OCI-LY7 (cell line): Measurements from ENCODE around the gene ACAD8. TPM values are rescaled to one million over a fixed set of nuclear protein-coding genes. Genes with fewer than 3 reads are reported as not detected.

ENCODE experiments used
- BruUV-seq: library from RNA; stranded (reverse); fragments of 400-500 nt; replicated peaks from 2 replicates; lab custom pipeline; 2021; lab: Mats Ljungman, UMichigan
- CTCF ChIA-PET: fragments of 300-600 bp; sonication (Branson Sonifier 250); formaldehyde crosslinking; loops from one replicate; lab custom pipeline; 2022; ENCODE audit warnings: antibody characterized with exemption; ENCODE audit not compliant: unreplicated experiment; lab: Charles Lee
- POLR2A ChIA-PET: fragments of 300-600 bp; sonication (Branson Sonifier 250); formaldehyde crosslinking; loops from one replicate; lab custom pipeline; 2022; ENCODE audit warnings: antibody characterized with exemption; lab: Charles Lee
- DNase-seq: peaks from one replicate; pipeline ENCODE4 v3.0.0-alpha.2; 2015; ENCODE audit warnings: low spot score
- H2AFZ ChIP-seq: fragments of 200-600 bp; sonication (generic), shearing (Covaris generic); 2 replicates; pipeline ENCODE4 v1.6.1; 2014; ENCODE audit warnings: mild to moderate bottlenecking, antibody characterized with exemption, low read length, moderate library complexity
- H3K27ac ChIP-seq: fragments of 200-600 bp; sonication (generic); 2 replicates; pipeline ENCODE4 v1.5.1; 2014; ENCODE audit warnings: mixed run types, low read depth, mild to moderate bottlenecking, moderate library complexity, low read length, inconsistent platforms; ENCODE audit not compliant: poor library complexity, severe bottlenecking
- H3K36me3 ChIP-seq: fragments of 200-600 bp; sonication (generic); 2 replicates; pipeline ENCODE4 v1.6.1; 2014; ENCODE audit warnings: mild to moderate bottlenecking, antibody characterized with exemption, low read length, moderate library complexity, mixed read lengths; ENCODE audit not compliant: insufficient read depth
- H3K4me1 ChIP-seq: fragments of 200-600 bp; sonication (generic); 2 replicates; pipeline ENCODE4 v1.5.1; 2014; ENCODE audit warnings: mild to moderate bottlenecking, low read length; ENCODE audit not compliant: insufficient read depth, poor library complexity, severe bottlenecking
- H3K4me2 ChIP-seq: fragments of 200-600 bp; sonication (generic); 2 replicates; pipeline ENCODE4 v1.6.1; 2014; ENCODE audit warnings: mild to moderate bottlenecking, low read length
- H3K4me3 ChIP-seq: fragments of 200-600 bp; sonication (generic); 2 replicates; pipeline ENCODE4 v1.5.1; 2014; ENCODE audit warnings: mild to moderate bottlenecking, low read depth, low read length; ENCODE audit not compliant: poor library complexity, severe bottlenecking
- H3K79me2 ChIP-seq: fragments of 200-600 bp; sonication (generic); 2 replicates; pipeline ENCODE4 v1.6.1; 2016; ENCODE audit warnings: low read depth, mild to moderate bottlenecking, low read length, moderate library complexity, mixed read lengths; ENCODE audit not compliant: insufficient read depth
- H3K9me2 ChIP-seq: fragments of 200-600 bp; sonication (generic); 2 replicates; pipeline ENCODE4 v1.6.1; 2016; ENCODE audit warnings: mild to moderate bottlenecking, low read length, mixed read lengths; ENCODE audit not compliant: insufficient read depth
- H3K9me3 ChIP-seq: fragments of 200-600 bp; sonication (generic); 2 replicates; pipeline ENCODE4 v1.6.1; 2014; ENCODE audit warnings: mild to moderate bottlenecking, mixed run types, low read length, mixed read lengths
- H4K20me1 ChIP-seq: fragments of 200-600 bp; sonication (generic); 2 replicates; pipeline ENCODE4 v1.6.1; 2014; ENCODE audit warnings: mild to moderate bottlenecking, antibody characterized with exemption, low read length, moderate library complexity, mixed read lengths; ENCODE audit not compliant: insufficient read depth
- CTCF ChIP-seq: fragments of 200-600 bp; sonication (generic); conservative IDR thresholded peaks from 2 replicates; pipeline ENCODE4 v1.5.1; 2014; ENCODE audit warnings: mild to moderate bottlenecking, antibody characterized with exemption, low read length, moderate library complexity, mixed read lengths
- EZH2phosphoT487 ChIP-seq: fragments of 200-600 bp; sonication (generic); IDR thresholded peaks from 2 replicates; pipeline ENCODE4 v1.6.1; 2018; ENCODE audit warnings: low read depth, borderline replicate concordance, mild to moderate bottlenecking, mixed run types, antibody characterized with exemption, low read length, moderate library complexity, mixed read lengths
- intact Hi-C: fragments of 100-400 bp; cut with micrococcal nuclease; formaldehyde crosslinking; loops from one replicate; pipeline ENCODE4 v1.10.0; 2022; ENCODE audit not compliant: unreplicated experiment
- total RNA-seq, 2 experiments: library from RNA; depleted of rRNA in 1 of 2; stranded (reverse); fragments of >200 nt in 1 of 2; shearing (Covaris generic) in 1 of 2; gene quantifications; 2 replicates each; pipeline ENCODE4 v1.2.3, GENCODE V29; 2014 to 2022

ACAD8 gene
- total RNA-seq, 2 experiments from 2014 or later: 24.7 to 29.7 TPM

GRCh38 chr11:134290646-134291045 lies 37.3 kb downstream of the ACAD8 start:
- TF ChIP-seq EZH2phosphoT487: no peak
- no peak for TF ChIP-seq CTCF
- no TSS peak for BruUV-seq
- DNase-seq: no peak
- POLR2A ChIA-PET: no interaction called here
- H3K36me3 ChIP-seq: no peaks in the 10 kb centered on the region
- intact Hi-C loops: no loop called here
- H3K79me2 ChIP-seq: no peaks in the 10 kb centered on the region
- H3K4me3 ChIP-seq: no peak overlapping the region
- no peak overlapping the region for H3K27ac ChIP-seq
- no peaks in the 10 kb centered on the region for H4K20me1 ChIP-seq
- no peaks in the 10 kb centered on the region for H3K9me2 ChIP-seq
- H3K9me3 ChIP-seq: no peaks in the 10 kb centered on the region
- no peaks in the 10 kb centered on the region for H3K4me1 ChIP-seq
- H3K4me2 ChIP-seq: no peak overlapping the region
- CTCF ChIA-PET: no interaction called here
- H2AFZ ChIP-seq: no peak overlapping the region

GRCh38 chr11:134291196-134291595 lies 37.8 kb downstream of the ACAD8 start:
- no peak for TF ChIP-seq EZH2phosphoT487
- no peak for TF ChIP-seq CTCF
- DNase-seq: no peak
- no peak overlapping the region for H3K4me2 ChIP-seq
- H4K20me1 ChIP-seq: no peaks in the 10 kb centered on the region
- no peak overlapping the region for H3K27ac ChIP-seq
- BruUV-seq: no TSS peak
- H3K36me3 ChIP-seq: no peaks in the 10 kb centered on the region
- no peak overlapping the region for H3K4me3 ChIP-seq
- intact Hi-C loops: no loop called here
- POLR2A ChIA-PET: interaction anchor here (0.6 to 0.7 kb wide), 3 partner anchors 19 to 301 kb away, joined by 3 to 5 read pairs (median 4); no protein-coding TSS in a partner anchor
- no peaks in the 10 kb centered on the region for H3K9me3 ChIP-seq
- CTCF ChIA-PET: no interaction called here
- no peaks in the 10 kb centered on the region for H3K9me2 ChIP-seq
- no peaks in the 10 kb centered on the region for H3K4me1 ChIP-seq
- H3K79me2 ChIP-seq: no peaks in the 10 kb centered on the region
- no peak overlapping the region for H2AFZ ChIP-seq

- BruUV-seq: no TSS peak
- POLR2A ChIA-PET: interaction anchor here (0.6 kb wide), 1 partner anchor 117 kb away, joined by 3 read pairs; no protein-coding TSS in a partner anchor
- H3K27ac ChIP-seq: no peak overlapping the region
These were observed 39.3 kb downstream of the ACAD8 start for GRCh38 chr11:134292661-134293060.

More at GRCh38 chr11:134292661-134293060, 39.3 kb downstream of the ACAD8 start:
- Histone ChIP-seq H3K36me3 (no peaks in the 10 kb centered on the region), H3K9me3 (no peaks in the 10 kb centered on the region), H3K9me2 (no peaks in the 10 kb centered on the region), H3K4me3 (no peak overlapping the region), H4K20me1 (no peaks in the 10 kb centered on the region), H3K79me2 (no peaks in the 10 kb centered on the region), H2AFZ (no peak overlapping the region), H3K4me1 (no peaks in the 10 kb centered on the region), H3K4me2 (no peak overlapping the region)
- DNase-seq: no peak
- CTCF ChIA-PET: no interaction called here
- intact Hi-C loops: no loop called here
- TF ChIP-seq CTCF (no peak), EZH2phosphoT487 (no peak)
